HG03432 (cell line): ENCODE results near the gene HSD17B2.
A peak's percentile ranks its signal among the peaks of the same experiment; 100 is the strongest.
"Not testable (repeated sequence)": the region's sequence is repeated elsewhere in the genome, so short reads cannot be mapped to it uniquely, and the experiment has no call there.

ENCODE experiments used
- ATAC-seq: cut with Tn5 transposase; IDR thresholded peaks from one replicate; pipeline ENCODE4 v1.9.1; 2021; ENCODE audit warnings: mild to moderate bottlenecking, moderate library complexity; ENCODE audit not compliant: unreplicated experiment

The HSD17B2 gene

GRCh38 chr16:82074019-82074558, 39.0 kb downstream of the HSD17B2 start:
- ATAC-seq: no peak

GRCh38 chr16:82078125-82078524, 43.1 kb downstream of the HSD17B2 start:
- ATAC-seq: no peak

DNA sequence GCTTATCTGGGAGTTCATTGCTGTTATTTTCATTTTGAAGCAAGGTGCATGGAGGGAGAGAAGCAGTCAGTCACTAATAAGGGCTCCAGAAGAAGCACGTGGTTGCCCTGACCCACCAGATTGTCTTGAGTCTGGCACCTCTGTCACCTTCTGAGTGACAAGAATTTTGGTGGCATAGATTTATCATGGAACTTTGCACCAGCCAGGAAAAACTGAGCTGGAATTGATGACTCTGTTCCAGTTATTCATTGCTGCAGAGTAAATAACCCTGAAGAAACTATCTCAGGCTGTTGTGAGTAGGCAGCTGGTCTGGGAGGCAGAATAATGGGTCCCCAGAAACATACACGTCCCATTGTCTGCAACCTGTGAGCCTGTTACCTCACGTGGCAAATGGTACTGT, 44.8 kb downstream of the HSD17B2 start:
- no peak for ATAC-seq

DNA sequence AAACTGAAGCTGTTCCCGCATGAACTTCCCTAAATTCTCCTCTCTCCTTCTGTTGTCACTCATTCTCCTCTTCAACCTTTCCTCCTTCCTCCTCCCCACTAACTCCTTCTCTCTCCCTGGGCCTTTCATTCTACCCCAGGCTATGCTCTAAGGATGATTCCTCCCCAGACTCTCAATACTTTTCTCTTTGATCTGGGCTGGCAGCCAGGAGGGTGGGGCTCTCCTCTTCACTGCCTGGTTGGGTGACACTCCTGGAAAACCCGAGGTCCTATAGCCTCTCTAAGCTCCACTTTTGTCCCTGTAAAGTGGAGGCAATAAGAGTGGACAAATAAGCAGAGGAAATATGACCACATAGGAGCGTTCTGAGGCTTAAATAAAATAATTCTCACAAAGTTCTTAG, 46.2 kb downstream of the HSD17B2 start:
- no peak for ATAC-seq

- ATAC-seq: no peak
Measured at GRCh38 chr16:82082097-82082496, 47.0 kb downstream of the HSD17B2 start.

DNA sequence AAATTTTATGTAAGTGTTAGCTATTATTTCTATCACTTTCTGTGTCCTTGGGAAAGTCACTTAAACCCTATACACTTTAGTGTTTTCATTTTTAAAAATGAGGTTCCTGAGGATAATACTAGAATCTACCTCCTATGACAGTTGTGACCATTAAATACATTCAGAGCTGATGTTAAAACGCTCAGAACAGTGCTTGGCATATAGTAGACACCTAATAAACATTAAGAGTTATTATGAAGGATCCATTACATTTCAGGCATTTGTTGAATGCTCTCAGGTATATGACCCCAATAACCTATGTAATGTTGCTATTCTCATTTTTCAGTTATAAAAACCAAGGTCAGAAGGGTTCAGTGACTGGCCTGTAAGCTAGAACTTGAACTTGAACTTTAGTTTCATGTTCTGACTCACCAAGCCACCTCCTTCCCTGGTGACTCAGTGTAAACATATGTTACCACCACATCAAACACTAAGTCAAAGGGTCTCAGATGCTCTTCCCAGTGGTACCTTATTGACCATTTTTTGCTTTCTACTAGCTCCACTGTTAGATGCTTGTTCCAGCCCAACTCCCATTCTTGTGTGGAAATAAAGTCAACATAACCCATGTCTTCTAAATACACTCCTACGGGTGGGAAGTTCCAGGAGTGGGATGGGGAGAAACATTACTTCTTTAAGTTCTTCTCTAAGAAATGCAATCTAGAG, 47.6 kb downstream of the HSD17B2 start:
- ATAC-seq: peak; percentile 90

- ATAC-seq: no peak
Measured at GRCh38 chr16:82083710-82084353, 48.8 kb downstream of the HSD17B2 start.

DNA sequence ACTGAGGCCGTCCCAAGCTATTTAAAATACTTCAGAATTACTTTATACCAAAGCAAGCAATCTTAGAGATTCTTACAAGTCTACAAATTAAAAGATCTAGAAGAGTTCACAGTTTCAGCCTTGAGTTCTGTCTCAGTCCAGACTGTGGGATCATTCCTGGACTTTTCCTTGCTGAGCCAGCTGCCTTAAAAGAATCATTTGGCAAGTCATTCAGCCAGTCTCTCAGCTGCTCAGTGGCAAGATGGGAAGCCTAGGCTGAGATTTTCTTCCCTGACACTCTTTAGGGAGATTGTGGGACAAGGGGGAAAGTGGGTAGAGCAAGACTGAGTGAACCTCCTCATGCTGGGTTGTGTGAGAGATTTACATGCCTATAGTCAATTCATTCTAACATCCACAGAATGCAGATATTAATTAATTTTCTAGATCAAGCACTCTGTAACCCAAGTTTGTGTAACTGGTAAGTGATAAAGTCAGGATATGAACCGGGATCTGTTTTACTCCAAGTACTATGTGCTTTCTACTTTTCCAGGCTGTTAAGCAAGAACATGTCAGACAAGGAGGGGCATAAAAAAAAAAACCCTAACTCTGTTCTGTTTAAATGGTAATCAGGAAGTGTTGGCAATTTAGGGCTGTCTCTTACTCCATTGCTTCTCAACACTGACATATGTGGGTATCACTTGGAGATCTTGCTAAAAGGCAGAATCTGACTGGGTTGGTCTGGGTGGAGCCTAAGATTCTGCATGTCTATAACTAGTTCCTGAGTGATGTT, 50.1 kb downstream of the HSD17B2 start:
- ATAC-seq: no peak

GRCh38 chr16:82088483-82088882, 53.4 kb downstream of the HSD17B2 start:
- no peak for ATAC-seq

- ATAC-seq: no peak
Measured at GRCh38 chr16:82091241-82091640, 56.2 kb downstream of the HSD17B2 start.

- no peak for ATAC-seq
Measured at GRCh38 chr16:82092711-82093110, 57.7 kb downstream of the HSD17B2 start.

GRCh38 chr16:82093666-82094300, 58.7 kb downstream of the HSD17B2 start:
- no peak for ATAC-seq

DNA sequence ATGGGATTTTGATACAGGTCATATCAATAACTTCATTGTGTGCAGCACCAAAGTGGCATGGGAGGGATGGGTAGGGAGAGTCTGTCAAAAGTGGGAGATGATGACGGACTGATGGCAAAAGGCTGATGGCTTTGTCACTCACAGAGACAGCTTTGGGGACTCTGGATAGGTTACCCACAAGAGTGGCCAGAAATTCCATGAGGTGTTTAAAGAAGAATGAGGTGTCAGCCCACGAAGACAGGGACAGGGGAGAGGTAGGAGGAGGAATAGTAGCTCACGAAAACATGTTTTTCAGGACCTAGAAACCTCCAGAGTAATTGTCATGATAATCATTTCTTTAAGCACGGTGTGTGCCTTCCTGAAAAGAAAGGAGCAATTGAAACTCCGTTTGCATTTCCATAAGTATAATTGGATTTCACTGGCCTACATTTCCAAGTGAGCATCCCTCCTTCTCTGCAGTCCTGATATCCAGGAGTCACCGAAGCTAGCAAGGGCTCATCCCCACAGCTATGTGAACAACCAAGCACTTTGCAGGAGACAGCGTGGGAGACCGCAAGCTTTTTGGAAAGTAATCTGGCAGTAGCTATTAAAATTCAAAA, 60.0 kb downstream of the HSD17B2 start:
- no peak for ATAC-seq

- no peak for ATAC-seq
Measured at GRCh38 chr16:82096641-82097040, 61.6 kb downstream of the HSD17B2 start.

DNA sequence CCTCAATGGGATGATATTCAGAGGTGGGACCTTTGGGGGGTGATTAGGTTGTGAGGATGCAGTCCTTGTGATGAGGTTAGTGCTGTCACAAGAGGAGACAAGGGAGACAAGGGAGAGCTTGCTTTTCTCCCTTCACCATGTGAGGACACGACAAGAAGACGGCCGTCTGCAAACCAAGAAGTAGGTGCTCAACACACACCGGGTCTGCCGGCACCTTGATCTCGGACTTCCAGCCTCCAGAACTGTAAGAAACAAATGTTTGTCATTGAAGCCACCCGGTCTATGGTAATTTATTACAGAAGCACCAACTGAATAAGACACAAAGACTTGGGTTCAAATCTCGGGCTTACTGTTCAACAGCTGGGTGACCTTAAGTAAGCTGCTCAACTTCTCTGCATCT, 70.1 kb downstream of the HSD17B2 start:
- ATAC-seq: no peak

DNA sequence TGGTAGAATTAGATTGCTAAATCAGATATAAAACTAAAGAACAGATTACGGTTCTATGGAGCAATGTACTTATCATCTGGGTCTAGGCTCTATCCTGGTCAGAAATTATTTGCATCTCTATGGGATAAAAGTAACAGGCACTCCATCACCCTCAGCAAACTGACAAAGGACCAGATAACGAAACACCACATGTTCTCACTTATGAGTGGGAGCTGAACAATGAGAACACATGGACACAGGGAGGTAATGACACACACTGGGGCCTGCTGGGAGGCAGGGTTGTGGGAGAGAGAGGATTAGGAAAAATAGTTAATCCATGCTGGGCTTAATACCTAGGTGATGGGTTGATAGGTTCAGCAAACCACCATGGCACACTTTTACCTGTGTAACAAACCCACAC, 73.0 kb downstream of the HSD17B2 start:
- no peak for ATAC-seq

GRCh38 chr16:82108774-82109173, 73.7 kb downstream of the HSD17B2 start:
- ATAC-seq: no peak

GRCh38 chr16:82109266-82109665, 74.2 kb downstream of the HSD17B2 start:
- not testable (repeated sequence) for ATAC-seq

- ATAC-seq: no peak
Measured at GRCh38 chr16:82111944-82112343, 76.9 kb downstream of the HSD17B2 start.

DNA sequence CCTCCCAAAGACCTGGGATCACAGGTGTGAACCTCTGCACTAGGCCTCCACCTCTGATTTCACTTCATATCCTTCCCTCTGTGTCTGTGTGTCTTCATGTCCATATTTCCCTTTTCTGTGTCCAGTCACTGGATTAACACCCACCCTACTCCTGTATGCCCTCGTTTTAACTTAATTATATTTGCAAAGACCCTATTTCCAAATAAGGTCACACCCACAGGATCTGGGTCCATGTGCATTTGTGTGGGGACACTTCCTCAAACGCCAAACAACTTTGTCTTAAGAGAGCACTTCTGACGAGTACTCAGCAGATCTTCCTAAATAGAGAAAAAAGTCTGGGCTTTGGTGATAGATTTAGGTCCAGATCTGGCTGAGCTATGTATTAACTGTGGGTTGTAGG, 78.7 kb downstream of the HSD17B2 start:
- ATAC-seq: no peak

DNA sequence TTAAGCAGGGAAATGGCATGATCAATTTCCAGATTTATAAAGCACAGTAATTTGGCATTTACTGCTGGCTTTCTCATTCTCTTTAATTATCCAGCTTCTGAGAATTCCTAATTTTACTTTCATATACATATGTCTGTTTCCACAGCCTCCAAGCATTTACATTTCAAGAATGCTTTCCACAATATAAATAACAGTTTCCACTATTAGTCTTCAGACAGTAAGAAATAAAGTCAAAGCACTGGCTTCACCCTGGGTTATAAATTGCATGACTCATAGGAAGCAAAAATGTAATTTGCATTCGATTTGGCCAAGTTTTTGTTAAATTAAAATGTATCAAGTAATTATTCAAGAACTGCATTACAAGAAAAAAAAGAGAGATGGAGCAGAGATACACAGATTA, 81.5 kb downstream of the HSD17B2 start:
- ATAC-seq: no peak
